HepG2 (cell line): ENCODE results near the gene TMEM151A.

Experiments used
- CCAR2 ChIP-seq: fragments of 200-400 bp; formaldehyde crosslinking; optimal IDR thresholded peaks from 2 replicates; pipeline ENCODE3; 2018; ENCODE audit warnings: low read depth, mild to moderate bottlenecking, low read length, moderate library complexity
- EP300 ChIP-seq, 3 experiments: sonication (generic) in 1 of 3; formaldehyde crosslinking in 1 of 3; IDR thresholded peaks; 2 replicates each; pipeline versions ENCODE4 v1.5.1 to v1.6.1; 2011 to 2020; ENCODE audit warnings: low read depth in 2 of 3, low read length in 2 of 3, borderline replicate concordance in 1 of 3, improper control_type of control experiment in 1 of 3, mild to moderate bottlenecking in 1 of 3, missing genetic modification reagents in 1 of 3, moderate library complexity in 1 of 3
- JUN ChIP-seq: sonication (generic); formaldehyde crosslinking; IDR thresholded peaks from 2 replicates; pipeline ENCODE4 v1.4.0; 2020; ENCODE audit warnings: mild to moderate bottlenecking, missing genetic modification reagents
- KDM2A ChIP-seq: sonication (generic); formaldehyde crosslinking; IDR thresholded peaks from 2 replicates; pipeline ENCODE4 v1.4.0; 2020; ENCODE audit warnings: low read depth, missing genetic modification reagents, borderline replicate concordance
- SNRNP70 ChIP-seq: fragments of 200-400 bp; formaldehyde crosslinking; IDR thresholded peaks from 2 replicates; pipeline ENCODE4 v1.6.1; 2017; ENCODE audit warnings: mild to moderate bottlenecking, low read depth, low read length, moderate library complexity
- TBL1XR1 ChIP-seq: fragments of 150-350 bp; IDR thresholded peaks from 2 replicates; pipeline ENCODE4 v1.6.1; 2014; ENCODE audit warnings: borderline replicate concordance, low read length; ENCODE audit not compliant: partially characterized antibody
- ZBTB7A ChIP-seq: sonication (generic); formaldehyde crosslinking; IDR thresholded peaks from 2 replicates; pipeline ENCODE4 v1.8.0; 2022; ENCODE audit warnings: mild to moderate bottlenecking, missing genetic modification reagents
- ZIK1 ChIP-seq: sonication (generic); formaldehyde crosslinking; IDR thresholded peaks from 2 replicates; pipeline ENCODE4 v1.5.0; 2020; ENCODE audit warnings: mild to moderate bottlenecking, low read depth, missing genetic modification reagents, borderline replicate concordance

GRCh38 chr11:66312549-66313320 is 21.0 kb downstream of the TMEM151A start:
- no peak; the same call in 1 of the 2 replicates for TF ChIP-seq KDM2A (CRISPR knock-in tag)
- no peak for TF ChIP-seq ZBTB7A
- TF ChIP-seq SNRNP70 = no peak
- TF ChIP-seq TBL1XR1 = no peak
- TF ChIP-seq CCAR2 = no peak
- TF ChIP-seq ZIK1 = no peak
- TF ChIP-seq EP300 (IDR thresholded peaks at IDR 0.05; ENCODE audit: low read depth in 2 of 2, low read length in 2 of 2) = no peak
- TF ChIP-seq EP300 (CRISPR knock-in tag; IDR thresholded peaks at IDR 0.05; ENCODE audit: borderline replicate concordance) = no peak
- TF ChIP-seq JUN (CRISPR knock-in tag) = no peak
